Measurements from ENCODE around the gene SGSH. TPM values are rescaled to one million over a fixed set of nuclear protein-coding genes. Genes with fewer than 3 reads are reported as not detected.
A peak's percentile ranks its signal among the peaks of the same experiment; 100 is the strongest.

SGSH gene
- total RNA-seq, 1 experiment from 2014 or later, result 10.2 TPM

DNA sequence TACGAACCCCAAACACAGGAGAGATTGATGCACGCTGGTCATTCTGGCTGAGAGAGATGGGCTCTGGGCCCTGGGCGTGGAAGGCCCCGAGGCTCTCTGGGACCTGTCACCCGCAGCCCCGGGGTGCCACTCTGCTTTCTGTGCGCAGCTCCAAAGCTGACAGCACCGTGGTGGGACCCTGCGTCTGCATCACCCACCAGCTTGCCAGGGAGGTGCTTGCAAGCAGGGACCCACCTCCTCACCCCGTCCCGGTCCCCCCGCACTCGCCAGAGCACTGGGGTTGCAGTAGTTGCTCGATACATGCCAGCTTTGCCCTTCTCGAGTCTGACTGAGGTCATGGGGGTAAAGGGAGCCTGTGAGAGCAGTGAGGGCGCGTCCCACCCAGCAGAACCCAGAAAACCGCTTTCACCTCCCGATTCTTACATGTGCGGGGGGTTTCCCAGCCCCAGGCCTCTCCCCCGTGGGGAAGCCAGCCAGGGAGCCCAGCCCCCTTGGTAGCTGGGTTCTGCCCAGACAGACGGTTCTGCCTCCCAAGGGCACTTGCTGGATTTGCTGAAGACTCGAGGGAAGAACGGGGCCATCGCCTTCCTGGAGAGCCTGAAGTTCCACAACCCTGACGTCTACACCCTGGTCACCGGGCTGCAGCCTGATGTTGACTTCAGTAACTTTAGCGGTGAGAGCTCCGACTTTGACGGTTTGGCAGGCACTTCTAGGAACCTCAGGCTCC lies 37.9 kb downstream of the SGSH start:
- DNase-seq, result peak; percentile 55
- H3K4me3 ChIP-seq (ENCODE audit: insufficient read depth, low read depth, low read length), result no peak overlapping the region
- no peaks in the 10 kb centered on the region for H3K27me3 ChIP-seq (ENCODE audit: control insufficient read depth, insufficient read depth, low read length)
- H3K36me3 ChIP-seq (replicated peaks; ENCODE audit: control insufficient read depth, insufficient read depth, low read length), result no peaks in the 10 kb centered on the region

DNA sequence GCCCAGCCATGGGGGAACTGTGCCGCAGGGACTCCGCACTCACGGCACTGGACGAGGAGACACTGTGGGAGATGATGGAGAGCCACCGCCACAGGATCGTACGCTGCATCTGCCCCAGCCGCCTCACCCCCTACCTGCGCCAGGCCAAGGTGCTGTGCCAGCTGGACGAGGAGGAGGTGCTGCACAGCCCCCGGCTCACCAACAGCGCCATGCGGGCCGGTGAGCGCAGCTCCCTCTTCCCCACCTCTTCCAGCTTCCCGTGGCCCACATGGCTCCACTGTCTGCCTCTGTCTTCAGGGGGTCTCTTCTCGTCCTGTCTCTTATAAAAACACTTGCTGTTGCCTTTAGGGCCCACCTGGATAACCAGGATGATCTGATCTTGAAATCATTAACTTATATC lies 38.7 kb downstream of the SGSH start:
- H3K4me3 ChIP-seq (ENCODE audit: insufficient read depth, low read depth, low read length), result no peak overlapping the region
- DNase-seq, result peak; percentile 47
- no peaks in the 10 kb centered on the region for H3K27me3 ChIP-seq (ENCODE audit: control insufficient read depth, insufficient read depth, low read length)
- no peaks in the 10 kb centered on the region for H3K36me3 ChIP-seq (replicated peaks; ENCODE audit: control insufficient read depth, insufficient read depth, low read length)

DNA sequence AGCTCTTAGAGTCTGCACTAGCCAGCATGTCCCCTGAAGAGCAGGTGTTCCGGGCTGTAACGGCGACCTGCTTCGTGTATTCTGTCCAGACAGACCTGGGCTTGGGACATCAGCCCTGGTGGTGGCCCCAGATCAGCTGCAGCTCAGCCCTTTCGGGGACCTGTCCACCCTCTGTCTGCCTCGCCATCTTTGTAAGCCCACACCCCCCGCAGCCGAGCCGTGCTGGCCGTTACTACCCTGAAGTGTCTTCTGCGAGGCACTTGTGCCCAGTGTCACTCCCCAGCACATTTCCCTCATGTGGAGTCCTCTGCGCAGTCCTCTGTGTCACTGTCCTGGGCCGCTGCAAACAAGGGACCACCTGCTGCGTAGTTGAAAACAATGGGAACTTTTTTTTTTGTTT lies 39.9 kb downstream of the SGSH start:
- peak; percentile 37 for DNase-seq
- H3K36me3 ChIP-seq (replicated peaks; ENCODE audit: control insufficient read depth, insufficient read depth, low read length), result no peaks in the 10 kb centered on the region
- H3K4me3 ChIP-seq (ENCODE audit: insufficient read depth, low read depth, low read length), result no peak overlapping the region
- no peaks in the 10 kb centered on the region for H3K27me3 ChIP-seq (ENCODE audit: control insufficient read depth, insufficient read depth, low read length)

DNA sequence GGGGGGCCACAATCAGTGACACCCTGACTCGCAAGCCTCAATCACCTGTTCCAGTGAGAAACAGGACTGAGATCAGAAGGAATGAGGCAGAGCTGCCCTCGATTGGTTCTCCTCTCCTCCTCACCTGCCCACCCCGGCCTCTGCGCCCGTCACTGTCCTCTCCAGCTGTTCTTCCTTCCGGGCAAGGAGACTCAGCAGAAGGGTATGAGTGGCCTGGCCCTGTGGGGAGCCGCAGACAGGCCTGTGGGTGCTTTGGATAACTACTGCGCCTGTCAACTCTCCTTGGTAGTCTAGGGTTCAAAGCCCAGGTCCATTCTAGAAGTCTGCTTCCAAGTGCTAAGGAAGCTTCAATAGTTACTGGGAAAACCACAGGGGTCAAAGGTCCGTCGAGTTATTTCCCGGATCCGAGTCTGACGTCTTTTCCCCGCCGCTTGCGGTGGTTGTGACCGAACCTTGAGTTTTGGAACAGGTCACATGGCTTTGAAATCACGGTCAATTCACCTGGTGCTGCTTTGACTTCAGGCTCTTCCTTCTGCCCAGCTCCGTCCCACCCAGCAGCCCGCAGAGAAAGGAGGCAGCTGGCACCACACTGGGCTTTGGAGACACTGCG lies 42.0 kb downstream of the SGSH start:
- no peak overlapping the region for H3K4me3 ChIP-seq (ENCODE audit: insufficient read depth, low read depth, low read length)
- peak; percentile 36 for DNase-seq
- H3K36me3 ChIP-seq (replicated peaks; ENCODE audit: control insufficient read depth, insufficient read depth, low read length), result no peaks in the 10 kb centered on the region
- no peaks in the 10 kb centered on the region for H3K27me3 ChIP-seq (ENCODE audit: control insufficient read depth, insufficient read depth, low read length)

DNA sequence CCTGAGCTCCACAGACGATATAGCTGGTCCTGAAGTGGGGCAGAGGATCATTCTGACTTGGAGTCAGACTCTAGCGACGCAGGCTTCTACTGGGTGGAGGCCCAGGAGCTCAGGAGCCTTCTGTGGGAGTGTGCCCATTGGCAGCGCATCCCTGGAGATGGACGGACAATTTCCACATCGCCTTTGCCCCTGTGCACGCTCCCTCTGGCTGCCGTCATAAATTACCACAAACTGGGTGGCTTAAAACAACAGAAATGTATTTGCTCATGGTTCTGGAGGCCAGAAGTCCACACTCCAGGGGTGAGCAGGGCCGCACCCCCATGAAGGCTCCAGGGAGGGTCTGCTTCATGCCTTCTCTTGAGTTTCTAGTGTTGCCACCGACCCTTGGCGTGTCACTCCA lies 43.4 kb downstream of the SGSH start:
- DNase-seq, result no peak
- Histone ChIP-seq H3K4me3 (ENCODE audit: insufficient read depth, low read depth, low read length) (no peak overlapping the region), H3K27me3 (ENCODE audit: control insufficient read depth, insufficient read depth, low read length) (no peaks in the 10 kb centered on the region), H3K36me3 (replicated peaks; ENCODE audit: control insufficient read depth, insufficient read depth, low read length) (no peaks in the 10 kb centered on the region)

DNA sequence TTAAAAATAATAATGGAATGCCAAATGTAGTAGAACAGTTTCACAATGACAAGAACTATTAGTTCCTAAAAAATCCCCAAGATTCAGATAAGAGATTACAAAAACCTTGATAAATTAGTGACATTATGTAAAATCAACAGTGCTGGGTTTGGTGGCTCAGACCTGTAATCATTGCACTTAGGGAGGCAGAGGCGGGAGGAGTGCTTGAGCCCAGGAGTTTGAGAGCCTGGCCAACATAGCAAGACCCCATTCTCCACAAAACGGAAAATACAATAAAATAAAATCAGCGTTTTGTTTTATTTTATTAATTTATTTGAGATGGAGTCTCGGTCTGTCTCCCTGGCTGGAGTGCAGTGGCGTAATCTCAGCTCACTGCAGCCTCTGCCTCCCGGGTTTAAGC lies 46.2 kb downstream of the SGSH start:
- H3K4me3 ChIP-seq (ENCODE audit: insufficient read depth, low read depth, low read length), result no peak overlapping the region
- H3K27me3 ChIP-seq (ENCODE audit: control insufficient read depth, insufficient read depth, low read length), result no peaks in the 10 kb centered on the region
- no peak for DNase-seq
- no peaks in the 10 kb centered on the region for H3K36me3 ChIP-seq (replicated peaks; ENCODE audit: control insufficient read depth, insufficient read depth, low read length)

DNA sequence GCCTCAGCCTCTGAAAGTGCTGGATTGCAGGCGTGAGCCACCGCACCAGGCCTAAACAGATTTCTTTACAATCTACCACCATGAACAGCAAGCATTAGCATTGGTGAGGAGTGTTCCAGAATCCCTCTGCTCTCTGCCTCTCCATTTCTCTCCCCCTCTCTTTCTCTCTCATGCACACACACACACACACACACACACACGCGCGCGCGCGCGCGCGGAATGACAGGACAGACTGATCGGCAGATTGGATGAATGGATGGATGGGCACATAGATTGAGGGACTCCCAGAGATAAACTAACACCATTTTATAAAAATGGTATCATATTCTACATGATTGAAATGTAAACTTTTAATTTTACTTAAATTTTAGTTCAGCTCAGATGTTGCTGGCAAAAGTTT lies 47.0 kb downstream of the SGSH start:
- no peaks in the 10 kb centered on the region for H3K27me3 ChIP-seq (ENCODE audit: control insufficient read depth, insufficient read depth, low read length)
- H3K36me3 ChIP-seq (replicated peaks; ENCODE audit: control insufficient read depth, insufficient read depth, low read length), result no peaks in the 10 kb centered on the region
- H3K4me3 ChIP-seq (ENCODE audit: insufficient read depth, low read depth, low read length), result no peak overlapping the region
- DNase-seq, result no peak

DNA sequence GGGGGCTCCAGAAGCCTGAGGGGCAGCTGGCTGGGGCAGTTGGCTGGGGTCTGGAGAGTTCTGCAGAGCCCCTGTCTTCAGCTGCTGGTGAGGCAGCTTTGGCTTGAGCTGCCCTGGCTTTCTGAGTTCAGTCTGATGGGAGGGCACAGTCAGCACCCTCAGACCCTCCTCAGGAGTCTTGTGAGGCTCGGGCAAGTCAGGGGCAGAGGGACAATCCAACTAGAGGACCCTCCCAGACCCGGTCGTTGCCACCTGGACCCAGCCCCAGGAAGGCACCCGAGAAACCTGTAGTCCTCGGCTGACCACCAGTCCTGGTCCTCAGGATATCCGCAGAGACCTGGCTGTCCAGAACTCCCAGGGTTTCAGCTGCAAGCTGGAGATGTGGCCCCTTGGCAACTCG lies 48.5 kb downstream of the SGSH start:
- DNase-seq, result no peak
- Histone ChIP-seq H3K27me3 (ENCODE audit: control insufficient read depth, insufficient read depth, low read length) (no peaks in the 10 kb centered on the region), H3K4me3 (ENCODE audit: insufficient read depth, low read depth, low read length) (no peak overlapping the region), H3K36me3 (replicated peaks; ENCODE audit: control insufficient read depth, insufficient read depth, low read length) (no peaks in the 10 kb centered on the region)

DNA sequence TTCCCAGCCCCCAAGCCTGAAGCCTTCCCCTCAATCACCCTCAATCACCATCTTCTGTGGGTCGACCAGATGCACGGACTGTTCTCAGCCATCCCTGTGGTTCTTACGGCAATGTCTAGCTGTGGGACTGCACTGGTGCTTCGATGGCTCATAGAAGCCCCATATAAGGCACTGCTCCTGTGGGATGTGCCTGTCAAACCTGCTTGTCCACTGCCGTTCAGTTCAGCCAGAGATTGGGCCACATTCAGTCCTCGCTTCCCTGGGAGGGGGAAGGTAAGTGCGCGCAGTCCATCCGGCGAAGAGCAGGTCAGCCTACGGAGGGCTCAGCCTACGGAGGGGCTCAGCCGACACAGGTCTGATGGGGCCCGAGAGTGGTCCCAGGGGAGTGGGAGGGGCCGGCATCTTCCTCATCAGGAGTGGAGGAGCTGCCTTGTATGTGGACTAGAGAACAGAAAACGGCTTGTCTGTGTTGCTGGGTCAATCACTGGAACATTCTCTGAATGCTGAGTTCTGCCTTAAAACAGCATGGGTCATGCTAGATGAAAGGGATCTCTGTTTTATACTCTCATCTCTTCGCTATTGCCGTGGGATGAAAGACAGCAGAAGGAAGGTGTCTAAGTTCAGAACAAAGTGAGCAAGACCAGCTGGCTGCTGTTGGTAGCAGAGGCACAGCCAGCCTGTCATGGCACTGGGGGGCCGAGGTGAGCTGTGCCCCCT lies 50.2 kb downstream of the SGSH start, which contains the start of gene CARD14:
Gene CARD14, plus strand, starts transcription at position 247 of the 717 bp plus-strand sequence. CDS start 11,409 bp downstream, outside the sequence.
- DNase-seq, result peak; percentile 45
- H3K27me3 ChIP-seq (ENCODE audit: control insufficient read depth, insufficient read depth, low read length), result no peaks in the 10 kb centered on the region
- H3K4me3 ChIP-seq (ENCODE audit: insufficient read depth, low read depth, low read length), result no peak within 1 kb of the TSS
- H3K36me3 ChIP-seq (replicated peaks; ENCODE audit: control insufficient read depth, insufficient read depth, low read length), result no peaks in the 10 kb centered on the region

DNA sequence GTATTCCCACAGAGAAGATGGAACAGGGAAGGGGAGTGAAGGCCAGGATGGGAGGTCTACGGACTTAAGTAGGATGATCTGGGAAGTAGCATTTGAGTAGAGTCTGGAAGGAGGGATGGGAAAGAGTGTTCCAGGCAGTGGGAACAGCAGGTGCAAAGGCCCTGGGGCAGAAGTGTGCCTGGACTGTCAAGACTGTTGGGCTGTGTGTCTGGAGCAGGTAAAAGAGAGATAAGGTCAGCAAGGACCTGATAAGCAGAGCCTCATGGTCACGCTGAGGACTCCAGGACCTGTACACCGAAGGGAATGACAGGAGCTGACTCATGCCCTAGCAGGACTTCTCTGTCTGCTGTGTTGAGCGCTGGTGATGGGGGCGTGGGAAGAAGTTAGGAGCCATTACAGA lies 51.0 kb downstream of the SGSH start:
- no peaks in the 10 kb centered on the region for H3K27me3 ChIP-seq (ENCODE audit: control insufficient read depth, insufficient read depth, low read length)
- DNase-seq, result no peak
- no peaks in the 10 kb centered on the region for H3K36me3 ChIP-seq (replicated peaks; ENCODE audit: control insufficient read depth, insufficient read depth, low read length)
- H3K4me3 ChIP-seq (ENCODE audit: insufficient read depth, low read depth, low read length), result no peak overlapping the region

DNA sequence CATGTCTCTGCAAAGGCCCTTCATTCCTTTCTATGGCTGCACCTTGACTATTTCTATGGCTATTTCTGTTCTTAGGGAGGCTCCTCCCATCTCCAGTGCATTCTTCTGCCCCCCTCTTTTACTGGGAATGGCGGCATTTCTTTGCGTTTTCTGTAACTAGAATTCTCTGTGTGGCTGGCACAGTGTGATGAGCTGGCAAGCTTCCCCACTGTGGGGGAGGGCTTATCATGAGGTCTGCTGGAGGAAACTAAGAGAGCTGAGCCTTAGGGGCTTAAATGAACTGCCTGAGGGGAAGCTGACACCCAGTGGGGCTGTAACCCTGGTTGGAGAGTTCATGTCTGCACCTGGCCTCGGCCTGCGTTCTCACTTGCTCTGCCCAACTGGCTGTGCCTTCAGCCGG lies 51.8 kb downstream of the SGSH start:
- H3K36me3 ChIP-seq (replicated peaks; ENCODE audit: control insufficient read depth, insufficient read depth, low read length), result no peaks in the 10 kb centered on the region
- no peak for DNase-seq
- H3K27me3 ChIP-seq (ENCODE audit: control insufficient read depth, insufficient read depth, low read length), result no peaks in the 10 kb centered on the region
- no peak overlapping the region for H3K4me3 ChIP-seq (ENCODE audit: insufficient read depth, low read depth, low read length)

DNA sequence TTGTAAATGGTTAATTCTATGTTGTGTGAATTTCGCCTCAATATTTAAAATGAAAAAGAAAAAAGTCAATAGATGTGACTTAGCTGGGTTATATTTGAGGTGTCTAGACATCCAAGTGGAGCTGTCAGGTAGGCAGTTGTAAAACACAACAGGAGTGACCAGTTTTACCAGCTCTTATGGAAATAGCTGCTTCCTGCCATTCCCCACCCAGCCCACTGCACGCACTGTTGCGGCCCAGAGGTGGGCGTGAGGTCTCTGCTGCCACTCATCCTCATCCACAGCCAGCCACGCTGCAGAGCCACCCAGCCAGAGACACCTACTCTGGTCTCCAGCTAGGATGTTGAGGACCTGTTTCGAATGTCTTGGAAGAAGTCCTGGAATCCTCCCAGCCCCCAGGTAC lies 53.7 kb downstream of the SGSH start:
- no peaks in the 10 kb centered on the region for H3K36me3 ChIP-seq (replicated peaks; ENCODE audit: control insufficient read depth, insufficient read depth, low read length)
- no peak overlapping the region for H3K4me3 ChIP-seq (ENCODE audit: insufficient read depth, low read depth, low read length)
- DNase-seq, result no peak
- H3K27me3 ChIP-seq (ENCODE audit: control insufficient read depth, insufficient read depth, low read length), result no peaks in the 10 kb centered on the region

DNA sequence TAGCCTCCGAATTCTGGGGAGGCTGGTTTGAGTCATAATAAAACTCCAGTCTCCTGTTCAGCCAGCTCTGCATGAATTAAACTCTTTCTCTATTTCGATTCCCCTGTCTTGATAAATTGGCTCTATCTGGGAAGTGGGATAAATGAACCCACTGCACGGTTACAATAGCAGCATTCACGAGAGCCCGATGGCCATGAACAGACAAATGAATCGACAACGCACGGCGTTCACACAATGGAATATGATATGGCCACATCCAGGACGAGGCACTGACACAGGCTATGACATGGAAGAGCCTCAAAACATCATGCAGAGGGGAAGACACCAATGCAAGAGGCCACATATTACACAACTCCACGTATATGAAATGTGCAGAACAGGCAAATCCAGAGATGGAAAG lies 55.9 kb downstream of the SGSH start:
- no peak overlapping the region for H3K4me3 ChIP-seq (ENCODE audit: insufficient read depth, low read depth, low read length)
- H3K36me3 ChIP-seq (replicated peaks; ENCODE audit: control insufficient read depth, insufficient read depth, low read length), result no peaks in the 10 kb centered on the region
- H3K27me3 ChIP-seq (ENCODE audit: control insufficient read depth, insufficient read depth, low read length), result no peaks in the 10 kb centered on the region
- no peak for DNase-seq

DNA sequence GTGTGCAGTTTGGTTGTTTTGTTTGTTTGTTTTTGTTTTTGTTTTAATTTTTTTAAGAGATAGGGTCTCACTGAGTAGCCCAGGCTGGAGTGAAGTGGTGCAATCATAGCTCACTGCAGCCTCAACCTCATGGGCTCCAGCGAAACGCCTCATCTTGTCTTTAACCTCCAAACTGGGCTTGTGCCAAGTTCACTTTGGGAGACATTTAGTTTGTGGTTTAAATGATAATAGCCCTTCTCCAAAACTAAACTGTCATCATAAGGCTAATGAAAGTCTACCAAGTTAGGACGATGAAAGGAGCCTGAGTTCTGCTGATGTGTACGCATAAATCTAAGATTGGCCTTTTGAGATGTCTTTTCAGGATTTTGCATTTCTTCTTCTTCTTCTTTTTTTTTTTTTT lies 56.8 kb downstream of the SGSH start:
- Histone ChIP-seq H3K36me3 (replicated peaks; ENCODE audit: control insufficient read depth, insufficient read depth, low read length) (no peaks in the 10 kb centered on the region), H3K4me3 (ENCODE audit: insufficient read depth, low read depth, low read length) (no peak overlapping the region), H3K27me3 (ENCODE audit: control insufficient read depth, insufficient read depth, low read length) (no peaks in the 10 kb centered on the region)
- no peak for DNase-seq

DNA sequence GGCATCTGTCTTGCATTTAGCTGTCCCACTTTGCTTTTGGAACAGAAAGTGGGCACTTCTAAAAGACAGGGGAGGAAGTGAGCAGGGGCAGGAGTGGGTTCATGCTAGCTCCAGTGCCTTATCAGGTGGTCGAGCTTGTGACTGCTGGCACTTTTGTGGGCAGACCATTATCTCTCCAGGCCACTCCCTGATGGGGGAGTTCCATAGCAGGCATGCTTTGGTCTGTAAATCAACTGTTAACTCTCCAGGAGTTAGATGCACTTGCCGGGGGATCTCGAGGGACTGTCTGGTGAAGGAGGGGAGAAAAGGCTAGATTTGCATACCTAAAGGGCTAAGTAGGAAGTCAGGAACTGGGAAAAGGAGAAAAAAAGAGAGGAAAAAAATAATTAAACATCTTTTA lies 59.6 kb downstream of the SGSH start:
- Histone ChIP-seq H3K27me3 (ENCODE audit: control insufficient read depth, insufficient read depth, low read length) (no peaks in the 10 kb centered on the region), H3K36me3 (replicated peaks; ENCODE audit: control insufficient read depth, insufficient read depth, low read length) (no peaks in the 10 kb centered on the region), H3K4me3 (ENCODE audit: insufficient read depth, low read depth, low read length) (no peak overlapping the region)
- DNase-seq, result peak; percentile 58
